ENCODE data around the gene SETD2. TPM values are rescaled to one million over a fixed set of nuclear protein-coding genes. Genes with fewer than 3 reads are reported as not detected.
A peak's percentile ranks its signal among the peaks of the same experiment; 100 is the strongest.

The SETD2 gene
- total RNA-seq, 6 experiments from 2014 or later = 20.3 to 27.0 (median 21.9) TPM

GRCh38 chr3:47162697-47163168 lies 1.2 kb downstream of the SETD2 start:
- H3K36me3 ChIP-seq = no peaks in the 10 kb centered on the region
- H3K4me3 ChIP-seq = peak overlapping the region; percentile 81 to 97 (median 95)
- no peaks in the 10 kb centered on the region for H3K27me3 ChIP-seq
- no peaks in the 10 kb centered on the region for H3K9me3 ChIP-seq
- DNase-seq (no peak), ATAC-seq (no peak)
- intact Hi-C loops (cut with DNase I) = no loop called here
- H3K4me1 ChIP-seq = peaks cover 0 to 44% (median 12%) of the 10 kb centered on the region in 4 donors
- TF ChIP-seq CTCF (IDR thresholded peaks at IDR 0.05) (no peak), POLR2A (IDR thresholded peaks at IDR 0.05) (no peak)
- H3K27ac ChIP-seq = peak overlapping the region; percentile 87 to 95 (median 93)
- whole genome bisulfite sequencing (ENCODE audit: insufficient coverage, low coverage, low lambda C conversion rate, missing lambda C conversion rate) = 0% methylated on average over 10 of the region's 10 CpGs

GRCh38 chr3:47161983-47162696 lies 1.8 kb downstream of the SETD2 start:
- 4% methylated on average over 4 of the region's 4 CpGs for WGBS (ENCODE audit: insufficient coverage, low coverage, low lambda C conversion rate, missing lambda C conversion rate)
- ATAC-seq (no peak), DNase-seq (no peak)
- Histone ChIP-seq H3K4me3 (peak overlapping the region; percentile 81 to 97 (median 95)), H3K36me3 (no peaks in the 10 kb centered on the region), H3K9me3 (no peaks in the 10 kb centered on the region), H3K27me3 (no peaks in the 10 kb centered on the region), H3K4me1 (peaks cover 0 to 44% (median 13%) of the 10 kb centered on the region in 4 donors), H3K27ac (peak overlapping the region in 2 of 3 donors; percentile 93 to 95)
- intact Hi-C loops (cut with DNase I) = no loop called here
- TF ChIP-seq CTCF (IDR thresholded peaks at IDR 0.05) = no peak
- TF ChIP-seq POLR2A (IDR thresholded peaks at IDR 0.05) = no peak

- ATAC-seq (no peak), DNase-seq (no peak)
- Histone ChIP-seq H3K27ac (no peak overlapping the region), H3K4me3 (no peak overlapping the region), H3K4me1 (peaks cover 0 to 50% (median 13%) of the 10 kb centered on the region in 4 donors), H3K9me3 (no peaks in the 10 kb centered on the region), H3K27me3 (no peaks in the 10 kb centered on the region), H3K36me3 (no peaks in the 10 kb centered on the region)
- 60% methylated on average over 3 of the region's 3 CpGs for WGBS (ENCODE audit: insufficient coverage, low coverage, low lambda C conversion rate, missing lambda C conversion rate)
- intact Hi-C loops (cut with DNase I) = no loop called here
- no peak for TF ChIP-seq POLR2A (IDR thresholded peaks at IDR 0.05)
- no peak for TF ChIP-seq CTCF (IDR thresholded peaks at IDR 0.05)
Measured at GRCh38 chr3:47159820-47160219, 4.1 kb downstream of the SETD2 start.

GRCh38 chr3:47158208-47158607 lies 5.7 kb downstream of the SETD2 start:
- Histone ChIP-seq H3K4me1 (peaks cover 0 to 51% (median 13%) of the 10 kb centered on the region in 4 donors), H3K27ac (no peak overlapping the region), H3K27me3 (no peaks in the 10 kb centered on the region), H3K4me3 (no peak overlapping the region), H3K36me3 (no peaks in the 10 kb centered on the region), H3K9me3 (no peaks in the 10 kb centered on the region)
- DNase-seq = no peak
- TF ChIP-seq CTCF (IDR thresholded peaks at IDR 0.05) (no peak), POLR2A (IDR thresholded peaks at IDR 0.05) (no peak)
- no peak for ATAC-seq
- intact Hi-C loops (cut with DNase I) = no loop called here

Data from right lobe of liver (tissue), 6 donors.